Left lung (tissue), 10 donors: Measurements from ENCODE around the gene TMX2. TPM values are rescaled to one million over a fixed set of nuclear protein-coding genes. Genes with fewer than 3 reads are reported as not detected.
"Not testable (repeated sequence)": the region's sequence is repeated elsewhere in the genome, so short reads cannot be mapped to it uniquely, and the experiment has no call there.

ENCODE experiments used
- ATAC-seq: fragments of 200-7000 bp; cut with Tn5 transposase; one replicate; pipeline ENCODE4 v1.9.1; 2020; ENCODE audit warnings: moderate library complexity
- DNase-seq, 4 donors: peaks; one replicate each; pipeline ENCODE4 v3.0.0-alpha.2; 2013 to 2020
- H3K27ac ChIP-seq, 2 donors: fragments of 200-600 bp; sonication (generic) in 1 of 2; one replicate each; pipeline versions ENCODE4 v1.5.0 to v1.8.0; 2020 to 2021
- H3K27me3 ChIP-seq, 2 donors: fragments of 200-600 bp; sonication (generic) in 1 of 2; one replicate each; pipeline versions ENCODE4 v1.5.0 to v1.8.0; 2020 to 2021
- H3K36me3 ChIP-seq, 2 donors: fragments of 200-600 bp; sonication (generic) in 1 of 2; one replicate each; pipeline versions ENCODE4 v1.5.0 to v1.8.0; 2020 to 2021
- H3K4me1 ChIP-seq, 2 donors: fragments of 200-600 bp; one replicate each; pipeline ENCODE4 v1.8.0; 2021
- H3K4me3 ChIP-seq, 2 donors: fragments of 200-600 bp; sonication (generic) in 1 of 2; one replicate each; pipeline versions ENCODE4 v1.5.0 to v1.8.0; 2020 to 2021; ENCODE audit warnings: mild to moderate bottlenecking in 1 of 2
- H3K9me3 ChIP-seq, 2 donors: fragments of 200-600 bp; sonication (generic) in 1 of 2; one replicate each; pipeline versions ENCODE4 v1.5.0 to v1.8.0; 2020 to 2021
- CTCF ChIP-seq, 2 donors: fragments of 200-600 bp; sonication (generic) in 1 of 2; IDR thresholded peaks; one replicate each; pipeline versions ENCODE4 v1.5.0 to v1.8.0; 2021; ENCODE audit warnings: antibody characterized with exemption in 2 of 2
- intact Hi-C, 2 donors: fragments of 100-400 bp; cut with DNase I; formaldehyde crosslinking; loops; one replicate each; pipeline versions ENCODE4 v1.11.2 to v1.14.2; 2022
- polyA plus RNA-seq, 6 donors: library from polyadenylated mRNA; unstranded; fragments of 120-200 nt; gene quantifications; one replicate each; pipeline ENCODE4 v1.2.1, GENCODE V29; 2013; ENCODE audit not compliant: insufficient read length in 6 of 6
- total RNA-seq, 2 donors: library from RNA; stranded (reverse); fragmentation: NEBNext Ultra II Directional; extraction: Animal tissue kit (Norgen Biotek cat#: 25700); gene quantifications; one replicate each; pipeline ENCODE4 v1.2.1, GENCODE V29; 2021
- donor health status: DM: no; HTN: yes; CAD: no.
- donor health status: DM: no; HTN: no; CAD: no.

TMX2 gene
- total and polyA plus RNA-seq, 8 donors: 67.7 to 107 (median 90.4) TPM

GRCh38 chr11:57675176-57675941 is 37.0 kb upstream of the TMX2 start:
- Histone ChIP-seq H3K9me3 (no peaks in the 10 kb centered on the region), H3K27ac (no peak overlapping the region), H3K36me3 (peaks cover 0 to 84% of the 10 kb centered on the region in 2 donors), H3K4me3 (no peak overlapping the region), H3K27me3 (no peaks in the 10 kb centered on the region), H3K4me1 (peaks cover 7 to 34% of the 10 kb centered on the region in 2 donors)
- ATAC-seq (peak; percentile 65), DNase-seq (peak in 1 of 4 donors; percentile 19)
- intact Hi-C loops: no loop called here
- TF ChIP-seq CTCF (IDR thresholded peaks at IDR 0.05): no peak

- Histone ChIP-seq H3K4me3 (no peak overlapping the region), H3K27me3 (no peaks in the 10 kb centered on the region), H3K9me3 (no peaks in the 10 kb centered on the region), H3K36me3 (peaks cover 0 to 93% of the 10 kb centered on the region in 2 donors), H3K27ac (no peak overlapping the region), H3K4me1 (peaks cover 0 to 24% of the 10 kb centered on the region in 2 donors)
- TF ChIP-seq CTCF (IDR thresholded peaks at IDR 0.05): no peak
- DNase-seq: no peak
- no peak for ATAC-seq
- intact Hi-C loops: no loop called here
These were observed 33.0 kb upstream of the TMX2 start for GRCh38 chr11:57679396-57679795.

GRCh38 chr11:57680552-57680874 is 31.9 kb upstream of the TMX2 start:
- Histone ChIP-seq H3K27ac (no peak overlapping the region), H3K9me3 (no peaks in the 10 kb centered on the region), H3K27me3 (no peaks in the 10 kb centered on the region), H3K4me1 (peaks cover 0 to 15% of the 10 kb centered on the region in 2 donors), H3K4me3 (no peak overlapping the region), H3K36me3 (peaks cover 0 to 93% of the 10 kb centered on the region in 2 donors)
- TF ChIP-seq CTCF (IDR thresholded peaks at IDR 0.05): no peak
- ATAC-seq (no peak), DNase-seq (no peak)
- intact Hi-C loops: no loop called here

- Histone ChIP-seq H3K4me3 (no peak overlapping the region), H3K36me3 (peaks cover 0 to 95% of the 10 kb centered on the region in 2 donors), H3K27ac (no peak overlapping the region), H3K27me3 (no peaks in the 10 kb centered on the region), H3K9me3 (no peaks in the 10 kb centered on the region), H3K4me1 (peaks cover 0 to 10% of the 10 kb centered on the region in 2 donors)
- DNase-seq (no peak), ATAC-seq (no peak)
- intact Hi-C loops: no loop called here
- no peak for TF ChIP-seq CTCF (IDR thresholded peaks at IDR 0.05)
These were observed 31.2 kb upstream of the TMX2 start for GRCh38 chr11:57681168-57681567.

- H3K9me3 ChIP-seq, intact Hi-C loops, H3K4me1 ChIP-seq, H3K4me3 ChIP-seq, DNase-seq, H3K27me3 ChIP-seq, ATAC-seq, H3K27ac ChIP-seq: not testable (repeated sequence)
- peaks cover 0 to 100% of the 10 kb centered on the region in 2 donors for H3K36me3 ChIP-seq
These were observed 21.9 kb upstream of the TMX2 start for GRCh38 chr11:57690474-57690873.
